ENCODE data around the gene NRBF2.

- TF ChIP-seq REST (IDR thresholded peaks at IDR 0.05) (no peak), CTCF (IDR thresholded peaks at IDR 0.05; ENCODE audit: low read depth, low read length, missing input control) (no peak), RAD21 (IDR thresholded peaks at IDR 0.05) (no peak), ATF3 (IDR thresholded peaks at IDR 0.05) (no peak), SP1 (IDR thresholded peaks at IDR 0.05) (no peak), TAF1 (conservative IDR thresholded peaks at IDR 0.05) (no peak)
Observed at GRCh38 chr10:63155388-63156020, 22.4 kb downstream of the NRBF2 start.

Data from liver (tissue), 3 donors.